Fibroblast of peridontal ligament (primary cell): ENCODE results near the gene ZNF99.
"Not testable (repeated sequence)": the region's sequence is repeated elsewhere in the genome, so short reads cannot be mapped to it uniquely, and the experiment has no call there.

Experiments
- DNase-seq: peaks from one replicate; pipeline ENCODE4 v3.0.0-alpha.2; 2010; ENCODE audit errors: extremely low read depth

Gene ZNF99

GRCh38 chr19:22783651-22784410 is at the start of gene ZNF99:
ZNF99 (minus strand) TSS chr19:22784151; CDS start chr19:22784016, 135 bp downstream.
- no peak for DNase-seq

GRCh38 chr19:22832031-22832762 is 48.2 kb upstream of the ZNF99 start, which contains the start of gene ZNF723:
ZNF723 (plus strand) TSS chr19:22832291; CDS start chr19:22832380, 89 bp downstream.
- DNase-seq: no peak

GRCh38 chr19:22831211-22831610 is 47.3 kb upstream of the ZNF99 start:
- DNase-seq: no peak

- no peak for DNase-seq
These were observed 30.2 kb upstream of the ZNF99 start for GRCh38 chr19:22814124-22814523.

- DNase-seq: no peak
These were observed 23.3 kb upstream of the ZNF99 start for GRCh38 chr19:22807061-22807835.

- DNase-seq: no peak
These were observed 22.5 kb upstream of the ZNF99 start for GRCh38 chr19:22806418-22806817.

- DNase-seq: no peak
These were observed 13.1 kb upstream of the ZNF99 start for GRCh38 chr19:22797040-22797439.

GRCh38 chr19:22792863-22793262 is 8.9 kb upstream of the ZNF99 start:
- not testable (repeated sequence) for DNase-seq

GRCh38 chr19:22735911-22736645 is 47.9 kb downstream of the ZNF99 start:
- DNase-seq: no peak

GRCh38 chr19:22733691-22734090 is 50.3 kb downstream of the ZNF99 start:
- no peak for DNase-seq

GRCh38 chr19:22728214-22728613 is 55.7 kb downstream of the ZNF99 start:
- DNase-seq: not testable (repeated sequence)

GRCh38 chr19:22721533-22721932 is 62.4 kb downstream of the ZNF99 start:
- DNase-seq: not testable (repeated sequence)

GRCh38 chr19:22708983-22709382 is 75.0 kb downstream of the ZNF99 start:
- DNase-seq: no peak

GRCh38 chr19:22703096-22703495 is 80.9 kb downstream of the ZNF99 start:
- not testable (repeated sequence) for DNase-seq

GRCh38 chr19:22702661-22703060 is 81.3 kb downstream of the ZNF99 start:
- not testable (repeated sequence) for DNase-seq
